K562 (cell line): ENCODE data around the gene TOMM22. TPM values are rescaled to one million over a fixed set of nuclear protein-coding genes. Genes with fewer than 3 reads are reported as not detected.

Source experiments
- CCNT2 ChIP-seq: IDR thresholded peaks from 2 replicates; pipeline ENCODE4 v1.6.1; 2011; ENCODE audit warnings: borderline replicate concordance, low read depth, mild to moderate bottlenecking, moderate library complexity, mixed read lengths, low read length; ENCODE audit not compliant: insufficient read length; ENCODE audit errors: extremely low read depth
- DDX20 ChIP-seq: fragments of 450-650 bp; IDR thresholded peaks from 2 replicates; pipeline ENCODE4 v1.6.1; 2016; ENCODE audit warnings: missing genetic modification characterization, low read depth, mild to moderate bottlenecking, missing compliant biosample characterization, moderate library complexity
- EGR1 ChIP-seq: fragments of 450-650 bp; conservative IDR thresholded peaks from 2 replicates; pipeline ENCODE4 v1.6.1; 2017; ENCODE audit warnings: mild to moderate bottlenecking
- GATA2 ChIP-seq: sonication (generic); formaldehyde crosslinking; IDR thresholded peaks from 2 replicates; pipeline ENCODE4 v1.4.0; 2020; ENCODE audit warnings: mild to moderate bottlenecking, missing genetic modification reagents
- HDAC1 ChIP-seq, 2 experiments: fragments of 450-650 bp; IDR thresholded peaks; 2 replicates each; pipeline ENCODE4 v1.6.1; 2016 to 2017; ENCODE audit warnings: inconsistent platforms in 1 of 2, mild to moderate bottlenecking in 1 of 2, moderate library complexity in 1 of 2
- HMG20B ChIP-seq: fragments of 250-450 bp; sonication (Bioruptor Pico); IDR thresholded peaks from 2 replicates; pipeline ENCODE4 v1.5.0; 2021; ENCODE audit warnings: mild to moderate bottlenecking
- ILF3 ChIP-seq: fragments of 450-650 bp; IDR thresholded peaks from 2 replicates; pipeline ENCODE4 v1.6.1; 2018; ENCODE audit warnings: antibody characterized with exemption, mild to moderate bottlenecking, moderate library complexity, borderline replicate concordance
- JUND ChIP-seq, 2 experiments: IDR thresholded peaks; 2 replicates in 1 of 2; 3 replicates in 1 of 2; pipeline ENCODE4 v1.6.1; 2011; ENCODE audit warnings: borderline replicate concordance in 2 of 2, low read depth in 2 of 2, low read length in 2 of 2, improper control_type of control experiment in 1 of 2, missing biosample characterization in 1 of 2, missing genetic modification characterization in 1 of 2, missing genetic modification reagents in 1 of 2
- KLF16 ChIP-seq: IDR thresholded peaks from 2 replicates; pipeline ENCODE4 v1.6.1; 2016; ENCODE audit warnings: antibody characterized with exemption
- NBN ChIP-seq: fragments of 450-650 bp; IDR thresholded peaks from 2 replicates; pipeline ENCODE4 v1.6.1; 2016; ENCODE audit warnings: low read depth, mild to moderate bottlenecking
- NCOA4 ChIP-seq: fragments of 450-650 bp; IDR thresholded peaks from 2 replicates; pipeline ENCODE4 v1.6.1; 2018; ENCODE audit warnings: mild to moderate bottlenecking; ENCODE audit not compliant: partially characterized antibody
- RB1 ChIP-seq: fragments of 450-650 bp; IDR thresholded peaks from 2 replicates; pipeline ENCODE4 v1.6.1; 2017; ENCODE audit warnings: low read depth, mild to moderate bottlenecking
- SAFB2 ChIP-seq: fragments of 200-400 bp; formaldehyde crosslinking; IDR thresholded peaks from 2 replicates; pipeline ENCODE4 v1.6.1; 2018; ENCODE audit warnings: borderline replicate concordance, low read length, low read depth, moderate library complexity; ENCODE audit not compliant: severe bottlenecking
- SP2 ChIP-seq: IDR thresholded peaks from 2 replicates; pipeline ENCODE4 v1.6.1; 2011; ENCODE audit warnings: mild to moderate bottlenecking, low read depth, low read length, moderate library complexity; ENCODE audit not compliant: poor library complexity, severe bottlenecking; ENCODE audit errors: extremely low read depth
- SUPT5H ChIP-seq: fragments of 450-650 bp; IDR thresholded peaks from 2 replicates; pipeline ENCODE4 v1.6.1; 2016
- USF1 ChIP-seq: sonication (generic); formaldehyde crosslinking; IDR thresholded peaks from 2 replicates; pipeline ENCODE4 v1.9.0; 2022; ENCODE audit warnings: mild to moderate bottlenecking, missing genetic modification reagents
- ZNF23 ChIP-seq: fragments of 250-450 bp; sonication (Bioruptor Pico); IDR thresholded peaks from 2 replicates; pipeline ENCODE4 v1.4.0; 2020; ENCODE audit warnings: mild to moderate bottlenecking
- ZNF445 ChIP-seq: fragments of 250-450 bp; sonication (Bioruptor Pico); IDR thresholded peaks from 2 replicates; pipeline ENCODE4 v1.4.0; 2020; ENCODE audit warnings: low read depth, mild to moderate bottlenecking, moderate library complexity
- polyA plus RNA-seq, 8 experiments: library from polyadenylated mRNA; depleted of rRNA in 4 of 8; stranded (reverse) in 5 of 8; unstranded in 3 of 8; fragments of >200 nt; fragmentation: Nextera tagmentation in 2 of 8; fragmentation: Illumina TruSeq in 1 of 8; extraction: Ambion mirVana in 2 of 8; extraction: Trizol in 1 of 8; gene quantifications; 2 replicates each; pipeline versions ENCODE4 v1.2.1 to v1.2.3, GENCODE V29; 2011 to 2014; ENCODE audit warnings: inconsistent platforms in 1 of 8, missing spikeins in 1 of 8
- total RNA-seq, 7 experiments: library from RNA; depleted of rRNA in 6 of 7; stranded (reverse); fragments of >200 nt in 6 of 7; fragmentation: Illumina TruSeq in 2 of 7; extraction: Trizol in 2 of 7; gene quantifications; 2 replicates each; pipeline versions ENCODE4 v1.2.1 to v1.2.3, GENCODE V29; 2011 to 2021; ENCODE audit warnings: low replicate concordance in 1 of 7
- TF ChIP-seq, protein P1 (sequence below): fragments of 250-450 bp; sonication (Bioruptor Pico); IDR thresholded peaks from 2 replicates; pipeline ENCODE4 v1.6.1; 2021; ENCODE audit warnings: mild to moderate bottlenecking
- TF ChIP-seq, protein P2 (sequence below): fragments of 450-650 bp; IDR thresholded peaks from 2 replicates; pipeline ENCODE4 v1.6.1; 2017; ENCODE audit warnings: mild to moderate bottlenecking, moderate library complexity
- TF ChIP-seq, protein P3 (sequence below): sonication (generic); formaldehyde crosslinking; IDR thresholded peaks from 2 replicates; pipeline ENCODE4 v1.8.0; 2022; ENCODE audit warnings: mild to moderate bottlenecking, missing genetic modification reagents

The TOMM22 gene
- total and polyA plus RNA-seq, 9 of the 15 experiments (the other 6 are each of a cell fraction or from before 2014, with no cell fraction given) = 25.8 to 108 (median 73.8) TPM

DNA sequence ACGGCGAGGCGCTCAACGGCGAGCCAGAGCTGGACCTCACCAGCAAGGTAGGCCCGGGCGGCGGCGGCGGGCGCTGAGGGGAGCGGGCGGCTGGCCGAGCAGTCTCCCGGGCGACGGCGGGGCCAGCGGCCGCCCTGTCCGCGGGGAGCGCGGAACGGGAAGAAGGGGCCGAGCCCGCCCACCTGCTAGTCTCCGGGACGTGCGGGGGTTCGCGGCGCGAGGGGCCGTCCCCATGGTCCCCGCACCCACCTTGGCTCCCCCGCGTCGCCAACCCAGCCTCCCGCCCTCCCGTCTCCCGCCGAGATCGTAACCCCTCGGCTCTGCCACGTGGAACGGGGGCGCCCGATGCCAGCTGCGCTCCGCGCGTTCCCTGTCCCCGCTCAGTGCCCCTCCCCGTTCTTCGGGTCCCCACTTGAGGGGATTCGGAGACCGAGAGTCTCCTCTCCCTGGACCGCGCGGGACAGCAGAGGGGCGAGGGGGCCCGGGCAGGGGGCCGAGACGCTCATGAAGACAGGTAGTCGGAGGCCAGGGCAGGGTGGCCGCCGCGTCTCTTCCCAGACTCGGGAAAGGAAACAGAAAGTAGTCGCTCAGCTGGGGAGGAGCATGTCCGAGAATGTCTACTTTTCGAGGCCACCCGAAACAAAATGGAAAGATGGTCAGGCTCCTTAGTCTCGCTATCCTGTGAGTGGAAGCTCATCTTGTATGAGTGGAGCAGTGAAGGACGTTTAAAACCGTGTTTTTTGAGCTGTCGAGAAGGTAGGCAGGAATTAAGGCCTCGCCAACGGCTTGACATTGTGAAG lies 24.5 kb downstream of the TOMM22 start (continued):
- TF ChIP-seq JUND (IDR thresholded peaks at IDR 0.05; ENCODE audit: borderline replicate concordance, low read depth, low read length) (no peak), JUND (tag; IDR thresholded peaks at IDR 0.05; ENCODE audit: borderline replicate concordance, low read depth, low read length) (no peak), USF1 (no peak), HDAC1 (IDR thresholded peaks at IDR 0.05) (peak in 1 of 2 experiments; percentile 46; a peak in 2 of 4 replicates), ILF3 (no peak), NCOA4 (no peak), GATA2 (no peak), ZNF23 (CRISPR knock-in tag) (no peak), SUPT5H (0 out of 2 replicates have a peak, but pooled peaks have one; percentile 11), DDX20 (tag) (no peak), ZNF445 (CRISPR knock-in tag) (no peak), SP2 (no peak), EGR1 (0 out of 2 replicates have a peak, but pooled peaks have one; percentile 17), RB1 (peak; percentile 54; the same call in 1 of the 2 replicates), SAFB2 (no peak), KLF16 (no peak), NBN (no peak), CCNT2 (no peak), HMG20B (CRISPR knock-in tag) (no peak)
- TF ChIP-seq, protein P1, sequence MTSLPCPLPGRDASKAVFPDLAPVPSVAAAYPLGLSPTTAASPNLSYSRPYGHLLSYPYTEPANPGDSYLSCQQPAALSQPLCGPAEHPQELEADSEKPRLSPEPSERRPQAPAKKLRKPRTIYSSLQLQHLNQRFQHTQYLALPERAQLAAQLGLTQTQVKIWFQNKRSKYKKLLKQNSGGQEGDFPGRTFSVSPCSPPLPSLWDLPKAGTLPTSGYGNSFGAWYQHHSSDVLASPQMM = no peak
- TF ChIP-seq, protein P2, sequence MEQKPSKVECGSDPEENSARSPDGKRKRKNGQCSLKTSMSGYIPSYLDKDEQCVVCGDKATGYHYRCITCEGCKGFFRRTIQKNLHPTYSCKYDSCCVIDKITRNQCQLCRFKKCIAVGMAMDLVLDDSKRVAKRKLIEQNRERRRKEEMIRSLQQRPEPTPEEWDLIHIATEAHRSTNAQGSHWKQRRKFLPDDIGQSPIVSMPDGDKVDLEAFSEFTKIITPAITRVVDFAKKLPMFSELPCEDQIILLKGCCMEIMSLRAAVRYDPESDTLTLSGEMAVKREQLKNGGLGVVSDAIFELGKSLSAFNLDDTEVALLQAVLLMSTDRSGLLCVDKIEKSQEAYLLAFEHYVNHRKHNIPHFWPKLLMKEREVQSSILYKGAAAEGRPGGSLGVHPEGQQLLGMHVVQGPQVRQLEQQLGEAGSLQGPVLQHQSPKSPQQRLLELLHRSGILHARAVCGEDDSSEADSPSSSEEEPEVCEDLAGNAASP = no peak
- TF ChIP-seq, protein P3, sequence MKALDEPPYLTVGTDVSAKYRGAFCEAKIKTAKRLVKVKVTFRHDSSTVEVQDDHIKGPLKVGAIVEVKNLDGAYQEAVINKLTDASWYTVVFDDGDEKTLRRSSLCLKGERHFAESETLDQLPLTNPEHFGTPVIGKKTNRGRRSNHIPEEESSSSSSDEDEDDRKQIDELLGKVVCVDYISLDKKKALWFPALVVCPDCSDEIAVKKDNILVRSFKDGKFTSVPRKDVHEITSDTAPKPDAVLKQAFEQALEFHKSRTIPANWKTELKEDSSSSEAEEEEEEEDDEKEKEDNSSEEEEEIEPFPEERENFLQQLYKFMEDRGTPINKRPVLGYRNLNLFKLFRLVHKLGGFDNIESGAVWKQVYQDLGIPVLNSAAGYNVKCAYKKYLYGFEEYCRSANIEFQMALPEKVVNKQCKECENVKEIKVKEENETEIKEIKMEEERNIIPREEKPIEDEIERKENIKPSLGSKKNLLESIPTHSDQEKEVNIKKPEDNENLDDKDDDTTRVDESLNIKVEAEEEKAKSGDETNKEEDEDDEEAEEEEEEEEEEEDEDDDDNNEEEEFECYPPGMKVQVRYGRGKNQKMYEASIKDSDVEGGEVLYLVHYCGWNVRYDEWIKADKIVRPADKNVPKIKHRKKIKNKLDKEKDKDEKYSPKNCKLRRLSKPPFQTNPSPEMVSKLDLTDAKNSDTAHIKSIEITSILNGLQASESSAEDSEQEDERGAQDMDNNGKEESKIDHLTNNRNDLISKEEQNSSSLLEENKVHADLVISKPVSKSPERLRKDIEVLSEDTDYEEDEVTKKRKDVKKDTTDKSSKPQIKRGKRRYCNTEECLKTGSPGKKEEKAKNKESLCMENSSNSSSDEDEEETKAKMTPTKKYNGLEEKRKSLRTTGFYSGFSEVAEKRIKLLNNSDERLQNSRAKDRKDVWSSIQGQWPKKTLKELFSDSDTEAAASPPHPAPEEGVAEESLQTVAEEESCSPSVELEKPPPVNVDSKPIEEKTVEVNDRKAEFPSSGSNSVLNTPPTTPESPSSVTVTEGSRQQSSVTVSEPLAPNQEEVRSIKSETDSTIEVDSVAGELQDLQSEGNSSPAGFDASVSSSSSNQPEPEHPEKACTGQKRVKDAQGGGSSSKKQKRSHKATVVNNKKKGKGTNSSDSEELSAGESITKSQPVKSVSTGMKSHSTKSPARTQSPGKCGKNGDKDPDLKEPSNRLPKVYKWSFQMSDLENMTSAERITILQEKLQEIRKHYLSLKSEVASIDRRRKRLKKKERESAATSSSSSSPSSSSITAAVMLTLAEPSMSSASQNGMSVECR (CRISPR knock-in tag) = peak; percentile 79
